Loucy (cell line): Measurements from ENCODE around the gene SLC26A2.

Experiments
- H2AFZ ChIP-seq: fragments of 200-600 bp; sonication (generic); 2 replicates; pipeline ENCODE4 v1.6.0; 2016; ENCODE audit warnings: antibody characterized with exemption, mild to moderate bottlenecking, low read length, moderate library complexity
- H3F3A ChIP-seq: fragments of 200-600 bp; 2 replicates; pipeline ENCODE4 v1.6.0; 2016; ENCODE audit warnings: antibody characterized with exemption, low read depth, mild to moderate bottlenecking
- H3K27me3 ChIP-seq: fragments of 200-600 bp; sonication (generic); 2 replicates; pipeline ENCODE4 v1.6.1; 2014; ENCODE audit warnings: low read length, mild to moderate bottlenecking; ENCODE audit not compliant: insufficient read depth, poor library complexity, severe bottlenecking
- H3K36me3 ChIP-seq: fragments of 200-600 bp; sonication (generic); 2 replicates; pipeline ENCODE4 v1.6.1; 2016; ENCODE audit warnings: low read length; ENCODE audit not compliant: insufficient read depth
- H3K4me1 ChIP-seq: fragments of 200-600 bp; sonication (generic); 2 replicates; pipeline ENCODE4 v1.5.1; 2014; ENCODE audit warnings: low read length, mild to moderate bottlenecking; ENCODE audit not compliant: insufficient read depth, poor library complexity, severe bottlenecking
- H3K4me2 ChIP-seq: fragments of 200-600 bp; sonication (generic); 2 replicates; pipeline ENCODE4 v1.6.0; 2014; ENCODE audit warnings: antibody characterized with exemption, low read length, low read depth, mild to moderate bottlenecking; ENCODE audit not compliant: poor library complexity, severe bottlenecking
- H3K4me3 ChIP-seq: fragments of 200-600 bp; sonication (generic); 2 replicates; pipeline ENCODE4 v1.5.1; 2014; ENCODE audit warnings: low read length, mild to moderate bottlenecking, mixed read lengths; ENCODE audit not compliant: poor library complexity, severe bottlenecking
- H3K79me2 ChIP-seq: fragments of 200-600 bp; sonication (generic); 2 replicates; pipeline ENCODE4 v1.6.1; 2014; ENCODE audit warnings: low read length; ENCODE audit not compliant: insufficient read depth
- H3K9ac ChIP-seq: fragments of 200-600 bp; sonication (generic); 2 replicates; pipeline ENCODE4 v1.6.0; 2014; ENCODE audit warnings: mild to moderate bottlenecking, low read depth, low read length, moderate library complexity; ENCODE audit not compliant: poor library complexity, severe bottlenecking
- H3K9me2 ChIP-seq: fragments of 200-600 bp; sonication (generic); replicated peaks from 2 replicates; pipeline ENCODE4 v1.6.1; 2016; ENCODE audit warnings: low read depth, low read length, mixed read lengths
- H3K9me3 ChIP-seq: fragments of 200-600 bp; sonication (generic); 2 replicates; pipeline ENCODE4 v1.6.1; 2014; ENCODE audit warnings: mild to moderate bottlenecking, antibody characterized with exemption, low read length, low read depth; ENCODE audit not compliant: insufficient read depth
- H4K20me1 ChIP-seq: fragments of 200-600 bp; sonication (generic); 2 replicates; pipeline ENCODE4 v1.6.0; 2014; ENCODE audit warnings: antibody characterized with exemption, low read length, mild to moderate bottlenecking; ENCODE audit not compliant: insufficient read depth, poor library complexity, severe bottlenecking
- EZH2phosphoT487 ChIP-seq: fragments of 200-600 bp; IDR thresholded peaks from 2 replicates; pipeline ENCODE4 v1.6.1; 2018; ENCODE audit warnings: antibody characterized with exemption, mild to moderate bottlenecking, moderate library complexity, borderline replicate concordance
- TF ChIP-seq, protein P1 (sequence below): fragments of 200-600 bp; sonication (generic); conservative IDR thresholded peaks from 2 replicates; pipeline ENCODE4 v1.5.1; 2014; ENCODE audit warnings: mild to moderate bottlenecking, antibody characterized with exemption, low read length

Gene SLC26A2

DNA sequence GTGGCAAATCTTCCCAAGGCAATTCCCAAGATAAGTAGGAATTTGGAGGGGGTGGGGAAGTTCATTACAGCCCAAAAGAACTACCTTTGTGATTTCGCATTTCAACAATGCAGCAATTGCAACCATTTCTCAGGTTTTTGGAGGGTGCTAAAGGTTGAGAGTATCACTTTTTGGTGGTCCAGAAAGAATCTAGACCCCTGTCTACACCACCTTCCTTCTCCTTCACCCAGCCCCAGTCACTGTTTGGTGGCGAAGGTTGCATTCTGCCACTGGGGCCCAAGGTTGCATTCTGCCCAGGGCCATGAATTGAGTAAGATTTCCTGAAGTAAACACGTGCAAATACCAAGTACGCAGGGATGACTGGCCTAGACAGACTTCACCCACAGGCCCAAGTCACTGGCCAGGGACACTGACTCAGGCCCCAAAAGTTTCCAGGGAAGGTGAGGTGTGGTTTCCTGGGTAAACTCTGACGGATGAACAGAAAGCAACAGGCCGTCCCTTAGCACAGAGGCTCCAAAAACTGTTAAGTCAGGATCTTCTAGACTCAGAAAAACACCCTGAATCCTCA, 21.7 kb upstream of the SLC26A2 start:
- Histone ChIP-seq H3K27me3 (no peaks in the 10 kb centered on the region), H4K20me1 (no peaks in the 10 kb centered on the region), H3K9me3 (no peaks in the 10 kb centered on the region), H3K4me1 (no peaks in the 10 kb centered on the region), H3F3A (no peaks in the 10 kb centered on the region), H3K36me3 (no peaks in the 10 kb centered on the region), H3K4me2 (no peak overlapping the region), H3K9ac (no peak overlapping the region), H2AFZ (no peak overlapping the region), H3K9me2 (no peaks in the 10 kb centered on the region), H3K79me2 (no peaks in the 10 kb centered on the region), H3K4me3 (no peak overlapping the region)
- TF ChIP-seq, protein P1, sequence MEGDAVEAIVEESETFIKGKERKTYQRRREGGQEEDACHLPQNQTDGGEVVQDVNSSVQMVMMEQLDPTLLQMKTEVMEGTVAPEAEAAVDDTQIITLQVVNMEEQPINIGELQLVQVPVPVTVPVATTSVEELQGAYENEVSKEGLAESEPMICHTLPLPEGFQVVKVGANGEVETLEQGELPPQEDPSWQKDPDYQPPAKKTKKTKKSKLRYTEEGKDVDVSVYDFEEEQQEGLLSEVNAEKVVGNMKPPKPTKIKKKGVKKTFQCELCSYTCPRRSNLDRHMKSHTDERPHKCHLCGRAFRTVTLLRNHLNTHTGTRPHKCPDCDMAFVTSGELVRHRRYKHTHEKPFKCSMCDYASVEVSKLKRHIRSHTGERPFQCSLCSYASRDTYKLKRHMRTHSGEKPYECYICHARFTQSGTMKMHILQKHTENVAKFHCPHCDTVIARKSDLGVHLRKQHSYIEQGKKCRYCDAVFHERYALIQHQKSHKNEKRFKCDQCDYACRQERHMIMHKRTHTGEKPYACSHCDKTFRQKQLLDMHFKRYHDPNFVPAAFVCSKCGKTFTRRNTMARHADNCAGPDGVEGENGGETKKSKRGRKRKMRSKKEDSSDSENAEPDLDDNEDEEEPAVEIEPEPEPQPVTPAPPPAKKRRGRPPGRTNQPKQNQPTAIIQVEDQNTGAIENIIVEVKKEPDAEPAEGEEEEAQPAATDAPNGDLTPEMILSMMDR, result no peak
- TF ChIP-seq EZH2phosphoT487, result no peak

DNA sequence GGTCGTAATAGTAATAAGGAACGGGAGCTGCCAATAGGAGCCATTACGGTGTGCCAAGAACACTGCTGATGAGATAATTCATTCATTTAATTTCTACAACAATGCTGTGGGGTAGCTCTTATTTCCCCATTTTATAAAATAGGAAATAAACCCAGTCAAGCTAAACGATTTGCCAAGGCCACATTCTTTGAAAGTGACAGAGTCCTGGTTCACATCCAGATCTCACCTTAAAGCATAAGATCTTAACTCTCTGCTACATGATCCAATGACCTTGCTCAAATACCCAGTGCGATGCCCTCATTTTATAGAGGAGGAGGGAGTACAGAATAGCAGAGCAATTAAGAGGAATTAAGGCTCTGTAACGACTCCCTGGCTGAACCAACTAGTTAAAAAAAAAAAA, 21.0 kb upstream of the SLC26A2 start:
- Histone ChIP-seq H3F3A (no peaks in the 10 kb centered on the region), H3K79me2 (no peaks in the 10 kb centered on the region), H3K9ac (no peak overlapping the region), H3K4me2 (no peak overlapping the region), H3K4me1 (no peaks in the 10 kb centered on the region), H4K20me1 (no peaks in the 10 kb centered on the region), H3K36me3 (no peaks in the 10 kb centered on the region), H2AFZ (no peak overlapping the region), H3K4me3 (no peak overlapping the region), H3K9me3 (no peaks in the 10 kb centered on the region), H3K27me3 (no peaks in the 10 kb centered on the region), H3K9me2 (no peaks in the 10 kb centered on the region)
- TF ChIP-seq, protein P1, result no peak
- TF ChIP-seq EZH2phosphoT487, result no peak

DNA sequence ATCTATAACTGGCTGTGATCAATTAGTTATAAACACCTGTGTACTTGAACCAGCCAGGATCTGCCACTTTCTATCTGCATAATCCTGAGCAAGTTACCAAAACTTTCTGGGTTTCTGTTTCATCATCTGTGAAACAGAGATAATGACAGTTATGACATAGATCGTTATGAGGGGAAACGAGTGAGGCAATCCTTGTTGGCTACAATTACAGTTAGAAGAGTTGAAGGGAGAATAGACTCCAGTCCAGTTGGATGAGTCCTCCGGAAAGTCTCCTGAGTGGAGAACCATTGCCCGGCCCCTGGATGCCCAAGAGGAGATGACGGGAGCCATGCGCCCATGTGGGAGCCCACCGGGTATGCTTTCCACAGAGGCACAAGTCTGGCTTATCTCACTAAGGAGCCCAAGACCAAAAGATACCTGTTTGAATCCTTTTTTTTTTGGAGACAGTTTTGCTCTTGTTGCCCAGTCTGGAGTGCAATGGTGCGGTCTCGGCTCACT, 20.4 kb upstream of the SLC26A2 start:
- Histone ChIP-seq H3K79me2 (no peaks in the 10 kb centered on the region), H3K27me3 (no peaks in the 10 kb centered on the region), H3F3A (no peaks in the 10 kb centered on the region), H3K4me2 (no peak overlapping the region), H3K4me3 (no peak overlapping the region), H2AFZ (no peak overlapping the region), H3K9me3 (no peaks in the 10 kb centered on the region), H3K36me3 (no peaks in the 10 kb centered on the region), H3K9ac (no peak overlapping the region), H3K9me2 (no peaks in the 10 kb centered on the region), H3K4me1 (no peaks in the 10 kb centered on the region), H4K20me1 (no peaks in the 10 kb centered on the region)
- TF ChIP-seq, protein P1, result no peak
- TF ChIP-seq EZH2phosphoT487, result no peak
